SH-SY5Y (cell line): ENCODE data around the gene RRP9.

Experiments used
- GATA2 ChIP-seq: IDR thresholded peaks from 2 replicates; pipeline ENCODE4 v1.6.1; 2011; ENCODE audit warnings: mild to moderate bottlenecking, low read depth, low read length
- GATA3 ChIP-seq: IDR thresholded peaks from 2 replicates; pipeline ENCODE4 v1.6.1; 2011; ENCODE audit warnings: low read depth, mild to moderate bottlenecking, low read length, moderate library complexity

Gene RRP9

DNA sequence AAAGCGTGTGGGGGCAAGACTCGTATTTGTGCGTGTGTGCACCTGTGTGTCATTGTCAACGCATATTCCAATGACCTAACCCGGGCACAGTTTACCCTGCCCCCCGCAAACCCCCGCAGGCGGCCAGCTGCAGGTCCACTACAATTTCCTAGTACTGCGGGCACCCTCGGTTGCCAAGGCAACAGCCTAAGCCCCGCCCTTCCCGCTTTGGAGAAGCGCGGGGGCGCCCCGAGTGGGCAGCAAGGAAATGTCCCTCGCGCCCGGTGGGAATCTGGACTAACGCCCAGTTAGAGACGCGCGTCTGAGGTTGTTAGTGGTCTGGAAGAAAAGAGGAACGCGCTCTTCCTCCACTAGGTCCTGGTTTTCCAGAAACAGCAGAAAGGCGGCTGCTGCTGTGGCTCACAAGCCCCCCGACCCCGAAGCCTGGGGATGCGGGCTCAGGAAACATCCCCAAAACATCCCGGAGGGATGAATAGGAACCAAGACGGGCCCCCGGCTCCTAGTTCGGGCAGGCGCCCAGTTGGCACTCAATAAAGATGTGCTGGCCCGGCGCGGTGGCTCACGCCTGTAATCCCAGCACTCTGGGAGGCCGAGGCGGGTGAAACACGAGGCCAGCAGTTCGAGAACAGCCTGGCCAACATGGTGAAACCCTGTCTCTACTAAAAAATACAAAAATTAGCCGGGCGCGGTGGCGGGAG, 34.3 kb upstream of the RRP9 start:
- TF ChIP-seq GATA2: no peak

DNA sequence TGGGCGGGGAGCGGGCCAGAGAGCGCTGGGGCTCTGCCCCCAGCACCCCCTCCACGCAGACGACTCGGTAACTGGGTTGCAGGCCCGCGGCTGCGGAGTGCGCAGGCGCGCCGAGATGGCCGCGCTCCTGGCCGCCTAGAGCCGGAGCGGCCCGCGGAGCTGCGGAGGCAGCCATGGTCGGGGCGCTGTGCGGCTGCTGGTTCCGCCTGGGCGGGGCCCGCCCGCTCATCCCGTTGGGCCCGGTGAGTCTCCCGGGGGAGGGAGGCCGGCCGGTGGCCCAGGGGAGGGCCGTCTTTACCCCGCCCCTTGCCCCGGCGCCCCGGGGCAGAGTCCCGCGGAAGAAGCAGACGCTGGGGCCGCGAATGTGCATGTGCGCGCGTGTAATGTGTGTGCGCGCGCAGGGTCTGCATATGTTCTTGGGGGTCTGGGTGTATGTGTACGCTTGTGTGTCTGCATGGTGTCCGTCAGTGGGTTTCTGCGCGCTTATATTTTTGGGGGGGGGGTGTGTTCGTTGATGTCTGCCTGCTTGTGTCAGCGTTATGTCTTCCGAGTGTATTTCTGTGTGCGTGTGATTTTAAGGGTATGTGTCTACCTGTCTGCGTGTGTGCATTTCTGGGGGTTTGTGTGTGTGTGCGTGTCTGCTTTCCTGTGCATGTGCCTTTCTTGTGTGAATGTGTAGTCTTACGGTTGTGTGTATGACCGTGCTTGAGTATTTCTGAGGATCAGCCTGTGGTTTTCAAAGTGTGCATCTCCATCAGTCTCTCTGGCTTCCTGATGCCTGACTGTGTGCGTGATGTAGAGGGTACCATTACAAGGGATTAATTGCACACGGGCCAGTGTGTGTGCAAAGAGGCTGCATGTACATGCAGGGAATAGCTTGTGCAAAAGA, 33.5 kb upstream of the RRP9 start, which contains the start of gene ABHD14A:
ABHD14A (plus strand) TSS at position 102 of the 889 bp plus-strand sequence; CDS start at position 174, 72 bp downstream.
- TF ChIP-seq GATA3 (no peak), GATA2 (no peak)

DNA sequence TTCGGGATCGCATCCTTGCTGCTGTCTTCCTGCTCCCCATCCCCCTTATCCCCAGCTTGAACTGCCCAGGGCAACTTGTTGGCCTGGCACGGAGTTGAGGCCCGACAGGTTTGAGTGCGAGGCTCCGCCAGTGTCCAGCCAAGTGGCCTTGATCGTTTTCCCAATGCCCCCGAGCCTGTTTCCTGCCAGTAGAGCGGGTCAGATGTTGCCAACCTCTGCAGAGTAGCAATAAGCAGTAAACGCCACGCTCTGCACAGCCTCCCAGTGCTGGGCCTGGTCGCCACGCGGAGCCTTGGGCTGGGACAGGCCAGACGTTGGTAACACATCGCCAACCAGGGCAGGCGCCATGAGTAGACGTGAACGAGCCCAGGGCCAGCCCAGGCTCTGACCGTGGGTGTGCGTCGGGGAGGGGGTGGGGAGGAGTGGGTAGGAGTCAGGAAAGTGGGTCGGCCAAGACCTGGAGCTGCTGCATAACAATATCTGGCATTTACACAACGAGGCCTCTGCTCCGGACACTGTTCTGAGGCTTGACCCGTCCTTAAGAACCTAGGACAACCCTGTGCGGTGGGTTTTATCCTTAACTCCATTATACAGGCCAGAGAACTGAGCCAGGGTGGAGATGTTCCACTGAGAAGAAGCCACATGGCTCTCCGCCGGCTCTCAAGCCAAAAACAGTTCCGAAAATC, 32.7 kb upstream of the RRP9 start:
- TF ChIP-seq GATA3: no peak
- TF ChIP-seq GATA2: no peak

DNA sequence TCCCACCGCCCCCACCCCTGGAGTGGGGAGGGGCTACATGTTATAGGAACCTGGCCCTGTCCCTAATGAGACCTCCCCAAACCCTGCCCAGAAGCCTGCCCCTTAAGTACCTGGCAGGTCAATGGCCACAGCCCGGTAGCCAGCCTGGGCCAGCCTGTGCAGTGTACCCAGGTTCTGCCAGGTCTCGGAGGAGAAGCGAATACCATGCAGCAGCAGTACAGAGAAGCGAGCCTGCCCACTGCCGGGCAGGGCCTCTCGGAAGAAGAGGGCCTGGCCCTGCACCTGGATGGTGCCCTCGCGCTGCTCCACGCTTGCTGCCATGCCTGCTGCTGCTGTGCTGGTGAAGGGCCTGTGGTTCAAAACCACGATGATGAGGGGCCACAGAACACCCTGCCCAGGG, 29.6 kb upstream of the RRP9 start:
- TF ChIP-seq GATA3 (no peak), GATA2 (no peak)

DNA sequence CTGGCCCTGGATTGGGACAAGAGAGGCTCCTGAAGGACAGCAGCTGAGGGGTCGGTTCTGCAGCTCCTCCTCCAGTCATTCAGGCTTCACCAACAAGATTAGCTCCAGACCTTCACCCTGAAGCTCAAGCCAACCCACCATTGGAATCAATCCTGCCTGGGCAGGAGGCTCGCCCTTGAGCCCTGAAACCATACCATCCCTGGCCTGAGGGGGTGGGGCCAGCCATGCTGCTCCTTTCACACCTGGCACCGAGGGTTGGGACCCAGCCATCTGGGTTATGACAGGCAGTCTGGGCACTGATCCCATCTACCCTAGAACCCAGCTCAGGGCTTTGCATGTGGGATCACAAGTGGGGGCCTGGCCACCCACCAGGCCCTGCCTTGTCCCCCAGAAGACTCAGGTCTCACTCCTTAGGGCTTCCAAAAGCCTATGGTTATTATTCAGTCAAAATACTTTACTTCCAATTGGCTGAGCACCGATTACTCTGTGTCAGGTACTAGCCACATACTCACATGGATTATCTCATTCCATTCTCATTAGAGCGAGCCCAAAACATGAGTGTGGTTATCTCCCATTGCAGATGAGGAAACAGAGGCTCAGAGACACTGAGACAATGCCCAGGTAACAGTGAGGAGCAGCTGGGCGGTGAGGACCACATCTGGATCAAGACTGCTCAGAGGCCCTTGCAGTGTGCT, 29.0 kb upstream of the RRP9 start:
- TF ChIP-seq GATA2: no peak
- no peak for TF ChIP-seq GATA3

DNA sequence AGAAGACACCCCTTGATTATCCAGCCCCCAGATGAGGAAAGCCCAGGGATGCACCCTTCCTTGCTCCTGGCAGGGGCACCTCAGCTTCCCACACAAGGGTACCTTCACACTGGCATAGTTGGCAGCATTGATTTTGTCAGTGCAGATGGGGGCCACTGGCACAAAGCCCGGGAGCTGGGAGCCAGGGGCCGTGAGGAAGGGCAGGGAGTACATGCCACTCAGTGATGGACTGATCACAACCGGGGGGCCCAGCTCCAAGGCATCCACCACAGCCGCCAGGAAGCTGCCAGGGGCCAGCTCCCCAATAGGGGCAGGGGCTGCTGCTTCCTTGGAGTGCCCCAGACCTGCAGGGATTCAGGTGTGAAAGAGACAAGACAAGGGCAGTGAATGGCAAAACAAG, 28.1 kb upstream of the RRP9 start:
- no peak for TF ChIP-seq GATA3

DNA sequence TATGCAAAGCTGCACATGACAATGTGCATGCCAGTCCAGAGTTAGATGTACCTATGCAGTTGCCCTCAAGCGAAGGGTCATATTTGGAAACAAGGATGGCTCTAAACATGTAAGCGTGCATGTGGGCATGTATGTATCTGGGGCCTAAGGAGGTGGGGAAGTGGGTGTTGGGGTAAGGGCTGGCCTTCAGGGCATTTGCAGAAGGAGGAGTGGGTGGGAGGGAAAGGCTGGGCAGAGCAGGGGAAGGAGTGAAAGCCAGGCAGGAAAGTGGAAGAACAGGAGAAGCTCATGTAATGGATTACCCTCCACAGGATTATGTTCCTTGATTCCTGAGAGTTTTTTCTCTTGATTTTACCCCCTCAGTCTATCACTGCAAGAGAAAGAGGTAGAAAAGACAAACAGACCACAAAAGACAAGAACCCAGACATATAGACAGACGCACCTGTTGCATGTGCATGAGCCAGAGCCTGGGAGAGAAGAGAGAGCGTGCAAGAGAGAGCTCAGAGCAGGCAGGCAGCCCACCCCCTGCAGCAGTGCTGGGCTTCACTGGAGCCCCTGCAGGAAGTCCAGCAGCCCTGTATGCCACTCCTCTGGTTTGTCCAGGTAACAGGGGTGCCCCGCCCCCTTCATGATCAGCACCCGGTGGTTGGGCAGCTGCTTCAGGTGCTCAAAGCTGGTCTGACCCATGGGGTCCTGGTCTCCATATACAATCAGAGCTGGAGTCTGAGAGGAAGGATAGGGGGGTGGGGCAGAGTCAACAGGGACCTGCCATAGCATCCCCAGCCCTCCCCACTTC, 27.4 kb upstream of the RRP9 start:
- no peak for TF ChIP-seq GATA2
- no peak for TF ChIP-seq GATA3

DNA sequence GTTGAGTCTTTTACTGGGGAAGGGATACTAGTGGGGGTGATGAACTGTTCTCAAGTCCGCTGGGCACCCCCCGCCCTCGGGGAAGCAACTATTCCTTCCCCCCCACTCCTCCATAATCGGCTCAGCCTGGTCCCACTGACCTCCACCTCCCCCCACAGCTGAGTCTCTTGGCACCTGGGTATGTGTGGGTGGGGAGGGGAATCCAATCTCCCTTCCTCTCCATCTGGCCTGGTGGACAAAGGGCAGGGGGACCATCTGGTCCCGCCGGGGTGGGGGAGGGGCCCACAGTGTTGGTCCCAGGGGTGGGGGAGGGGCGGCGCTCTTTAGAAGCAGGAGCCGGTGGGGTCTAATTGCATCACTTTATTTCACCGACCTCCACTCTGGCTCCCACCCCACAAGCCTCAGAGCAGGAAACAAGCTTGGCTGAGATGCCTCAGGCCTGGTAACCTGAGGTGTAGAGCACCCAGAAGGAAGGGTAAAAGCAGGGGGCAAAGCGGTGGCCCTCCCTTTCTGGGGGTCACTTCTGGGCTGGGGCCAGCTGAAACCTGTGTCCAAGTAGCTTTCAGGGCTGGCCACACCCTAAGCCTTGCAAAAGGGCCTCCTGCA, 26.6 kb upstream of the RRP9 start:
- TF ChIP-seq GATA2 (peak; percentile 65), GATA3 (no peak)

DNA sequence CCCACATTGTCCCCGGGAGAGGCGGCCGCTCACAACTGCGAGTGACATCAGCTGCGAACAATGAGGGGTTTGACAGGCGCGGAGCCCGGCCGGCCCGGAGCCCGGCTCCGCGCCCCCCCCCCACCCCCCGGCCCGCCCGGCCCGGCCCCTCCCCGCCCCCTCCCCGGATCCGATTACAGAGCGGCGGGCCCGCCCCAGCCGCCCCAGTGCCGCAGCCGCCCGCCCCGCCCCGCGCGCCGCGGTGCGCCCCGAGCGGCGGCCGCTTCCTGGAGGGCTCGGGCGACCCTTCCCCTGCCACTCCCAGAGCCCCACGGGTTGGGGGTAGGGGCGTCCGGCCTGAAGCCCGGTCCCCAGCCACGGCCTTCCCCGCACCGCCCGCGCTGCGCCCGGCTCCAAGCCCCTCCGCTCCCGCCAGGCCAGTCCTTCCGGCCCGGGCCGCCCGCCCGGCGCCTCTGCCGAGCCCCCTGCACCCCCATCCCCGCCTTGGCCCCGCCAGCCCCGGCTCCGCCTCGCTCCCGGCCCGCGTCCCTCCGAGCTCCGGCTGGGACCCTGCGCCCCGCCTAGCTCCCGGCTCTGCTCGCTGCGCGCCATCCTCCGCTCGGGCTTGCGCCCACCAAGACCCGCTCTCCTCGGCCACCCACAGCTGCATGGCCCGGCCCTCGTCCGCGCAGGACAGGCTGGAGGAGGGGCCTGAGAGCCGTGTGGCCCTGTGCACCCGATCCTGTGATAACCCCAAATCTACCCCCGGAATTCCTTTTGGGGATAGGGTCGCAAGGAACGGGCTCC, 25.9 kb upstream of the RRP9 start, which contains the start of gene PCBP4:
PCBP4 (minus strand) TSS at position 71 of the 786 bp plus-strand sequence. CDS start 6,214 bp downstream, outside the sequence.
- TF ChIP-seq GATA2 (no peak), GATA3 (no peak)

DNA sequence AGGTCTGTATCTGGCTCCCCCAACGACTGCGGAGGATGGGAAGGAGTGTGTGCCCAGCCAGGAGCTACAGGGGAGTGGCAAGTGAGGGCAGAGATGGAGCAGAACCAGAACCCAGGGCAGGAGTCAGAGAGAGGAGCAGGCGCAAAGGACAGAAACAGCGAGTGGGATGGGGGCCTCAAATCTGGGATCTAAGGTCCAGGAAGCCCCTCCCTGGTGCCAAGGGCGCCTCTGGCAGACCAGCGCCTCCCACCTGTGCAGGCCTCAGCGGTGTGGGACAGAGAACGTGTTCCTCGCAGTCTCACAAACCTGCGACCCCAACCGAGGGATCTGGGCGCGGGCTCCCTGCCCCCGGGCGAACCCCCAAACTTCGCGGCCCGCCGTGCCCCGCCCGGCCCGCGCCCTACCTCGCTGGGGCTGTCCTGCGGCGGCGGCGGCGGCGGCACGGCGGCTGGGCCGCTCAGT, 25.2 kb upstream of the RRP9 start:
- no peak for TF ChIP-seq GATA3
- no peak for TF ChIP-seq GATA2

DNA sequence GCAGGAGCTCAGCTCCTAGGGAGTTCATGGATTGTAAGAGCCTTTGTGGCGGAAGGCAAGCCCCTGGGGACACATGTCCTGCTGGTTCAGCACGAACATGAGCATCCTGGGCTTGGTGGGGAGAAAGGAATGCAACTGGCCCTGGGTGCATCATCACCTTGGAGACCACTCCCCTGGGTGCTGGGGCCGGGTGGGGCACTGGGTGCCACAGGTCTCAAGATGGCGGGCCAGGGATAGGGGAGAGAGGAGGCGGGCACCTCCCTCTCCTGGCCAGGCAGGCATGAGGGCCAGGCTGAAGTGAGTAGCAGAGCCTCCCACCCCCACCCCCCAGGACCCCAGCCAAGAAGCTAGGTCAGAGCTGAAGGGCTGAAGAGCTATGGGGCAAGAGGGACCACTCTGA, 24.8 kb upstream of the RRP9 start:
- no peak for TF ChIP-seq GATA2
- no peak for TF ChIP-seq GATA3

DNA sequence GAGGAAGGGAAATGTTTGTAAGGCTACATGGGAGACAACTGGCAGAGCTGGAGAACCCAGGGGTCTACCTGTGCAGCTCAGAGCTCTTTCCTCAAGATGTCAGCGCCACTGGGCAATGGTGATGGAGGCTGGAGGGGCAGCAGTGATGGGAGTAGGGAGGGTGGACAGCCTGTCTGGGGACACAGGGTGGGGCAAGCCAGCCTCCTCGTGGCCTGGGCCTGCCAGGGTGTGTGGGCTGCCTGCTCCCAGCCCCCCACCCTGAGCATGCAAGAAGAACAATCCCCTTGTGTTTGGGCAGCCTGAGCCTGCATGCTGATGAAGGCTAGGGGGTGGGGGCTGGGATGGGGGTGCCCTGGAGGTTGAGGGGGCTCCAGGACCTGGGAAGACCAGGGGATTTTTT, 24.3 kb upstream of the RRP9 start:
- no peak for TF ChIP-seq GATA3
- TF ChIP-seq GATA2: no peak
